Esophagus (tissue), 2 donors: Measurements from ENCODE around the gene HOXB3. TPM values are rescaled to one million over a fixed set of nuclear protein-coding genes. Genes with fewer than 3 reads are reported as not detected.

Experiments
- H3K27ac ChIP-seq, 2 donors: one replicate each; pipeline ENCODE4 v1.5.1; 2013; ENCODE audit warnings: low read depth in 2 of 2, mild to moderate bottlenecking in 2 of 2, inconsistent platforms in 1 of 2, low read length in 1 of 2, moderate library complexity in 1 of 2
- H3K27me3 ChIP-seq, 2 donors: one replicate each; pipeline ENCODE4 v1.6.1; 2013; ENCODE audit warnings: low read length in 2 of 2, control low read depth in 1 of 2, mild to moderate bottlenecking in 1 of 2; ENCODE audit not compliant: insufficient read depth in 2 of 2, control insufficient read depth in 1 of 2
- H3K36me3 ChIP-seq, 2 donors: one replicate each; pipeline ENCODE4 v1.6.1; 2013; ENCODE audit warnings: low read length in 1 of 2; ENCODE audit not compliant: control insufficient read depth in 2 of 2, insufficient read depth in 2 of 2
- H3K4me1 ChIP-seq, 2 donors: one replicate each; pipeline ENCODE4 v1.6.1; 2013; ENCODE audit warnings: low read length in 1 of 2; ENCODE audit not compliant: control insufficient read depth in 2 of 2, insufficient read depth in 2 of 2
- H3K4me3 ChIP-seq, 2 donors: one replicate each; pipeline ENCODE4 v1.5.1; 2013; ENCODE audit warnings: low read length in 2 of 2, mild to moderate bottlenecking in 2 of 2, low read depth in 1 of 2, moderate library complexity in 1 of 2
- H3K9me3 ChIP-seq, 2 donors: one replicate each; pipeline ENCODE4 v1.6.1; 2013; ENCODE audit warnings: mild to moderate bottlenecking in 2 of 2, low read depth in 1 of 2, low read length in 1 of 2, moderate library complexity in 1 of 2; ENCODE audit not compliant: control insufficient read depth in 2 of 2, insufficient read depth in 1 of 2
- WGBS, 2 donors: extraction: QIAGEN DNeasy Blood & Tissue Kit; methylation state at CpG; one replicate each; pipeline ENCODE4 v1.1.7; 2013; 5-methylcytosine and 5-hydroxymethylcytosine counted together
- polyA plus RNA-seq, 2 donors: library from polyadenylated mRNA; stranded (reverse); fragments of 200-250 nt; gene quantifications; one replicate each; pipeline ENCODE4 v1.2.3, GENCODE V29; 2013
- donor health status: healthy with polysubstance abuse.
- donor health status: Bipolar disorder and iron deficiency.

HOXB3 gene
- polyA plus RNA-seq, 2 donors = 6.3 to 12.7 TPM

GRCh38 chr17:48618256-48618896 is 28.3 kb upstream of the HOXB3 start:
- Histone ChIP-seq H3K9me3 (no peaks in the 10 kb centered on the region), H3K4me3 (no peak overlapping the region), H3K27ac (no peak overlapping the region), H3K27me3 (peaks cover 16 to 59% of the 10 kb centered on the region in 2 donors), H3K4me1 (peaks cover 4% of the 10 kb centered on the region in 2 donors), H3K36me3 (no peaks in the 10 kb centered on the region)
- 4% methylated on average over 25 of the region's 25 CpGs for WGBS, 2 donors

DNA sequence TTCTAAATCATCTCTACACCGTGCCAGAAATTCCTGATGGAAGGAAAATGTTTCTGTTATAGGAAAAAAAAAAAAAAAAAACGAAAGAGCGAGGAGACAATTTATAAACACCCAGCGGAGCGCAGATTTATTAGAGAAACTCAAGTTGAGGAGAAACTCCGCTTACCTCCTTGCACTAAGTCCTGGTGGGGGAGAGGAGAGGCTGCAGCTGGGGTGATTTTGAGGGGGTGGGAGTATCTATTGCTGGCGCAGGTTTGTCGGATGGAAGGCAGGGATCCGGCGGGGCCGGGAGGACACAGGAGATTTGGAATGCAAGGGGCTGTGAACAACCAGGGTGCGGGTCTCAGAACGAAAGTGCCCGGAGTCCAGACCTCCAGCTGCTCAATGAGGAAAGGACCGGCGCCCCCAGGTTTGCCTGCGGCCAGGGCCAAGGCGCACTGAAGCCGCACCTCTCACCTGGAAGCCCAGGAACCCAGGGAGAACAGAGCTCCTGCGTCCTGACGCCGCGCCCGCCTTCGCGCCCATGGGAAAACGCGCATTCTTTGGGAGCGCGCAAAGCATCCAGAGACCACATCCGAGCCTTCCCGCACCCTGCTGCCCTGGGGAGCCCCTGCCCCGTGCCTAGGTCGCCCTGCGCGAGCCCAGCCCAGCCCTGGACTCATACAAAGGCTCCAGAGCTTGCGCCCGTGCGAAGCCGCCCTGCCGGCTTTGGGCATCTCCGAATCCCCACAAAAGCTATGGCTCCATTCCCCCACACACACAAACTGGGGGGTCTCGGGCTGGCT is 27.6 kb upstream of the HOXB3 start:
- Histone ChIP-seq H3K36me3 (no peaks in the 10 kb centered on the region), H3K27me3 (peaks cover 16 to 58% of the 10 kb centered on the region in 2 donors), H3K4me1 (peaks cover 4% of the 10 kb centered on the region in 2 donors), H3K9me3 (no peaks in the 10 kb centered on the region), H3K27ac (no peak overlapping the region), H3K4me3 (no peak overlapping the region)
- WGBS, 2 donors = 13 to 18% methylated on average over 35 to 43 of the region's 43 CpGs

- Histone ChIP-seq H3K4me1 (peaks cover 4% of the 10 kb centered on the region in 2 donors), H3K27ac (no peak overlapping the region), H3K4me3 (no peak overlapping the region), H3K27me3 (peaks cover 16 to 61% of the 10 kb centered on the region in 2 donors), H3K36me3 (no peaks in the 10 kb centered on the region), H3K9me3 (no peaks in the 10 kb centered on the region)
- 20 to 27% methylated on average over 15 of the region's 15 CpGs for WGBS, 2 donors
These were observed 26.9 kb upstream of the HOXB3 start for GRCh38 chr17:48616717-48617470.

- no peak overlapping the region for H3K27ac ChIP-seq
- H3K36me3 ChIP-seq = no peaks in the 10 kb centered on the region
- peaks cover 16 to 59% of the 10 kb centered on the region in 2 donors for H3K27me3 ChIP-seq
- no peak overlapping the region for H3K4me3 ChIP-seq
- H3K4me1 ChIP-seq = peaks cover 4% of the 10 kb centered on the region in 2 donors
- H3K9me3 ChIP-seq = no peaks in the 10 kb centered on the region
- WGBS, 2 donors = 23 to 25% methylated on average over 17 of the region's 17 CpGs
These were observed 26.1 kb upstream of the HOXB3 start for GRCh38 chr17:48615963-48616716.

- Histone ChIP-seq H3K36me3 (no peaks in the 10 kb centered on the region), H3K27ac (no peak within 1 kb of the TSS), H3K9me3 (no peaks in the 10 kb centered on the region), H3K4me1 (peaks cover 4 to 8% of the 10 kb centered on the region in 2 donors), H3K27me3 (peaks cover 14 to 59% of the 10 kb centered on the region in 2 donors), H3K4me3 (no peak within 1 kb of the TSS)
- WGBS, 2 donors = 15 to 20% methylated on average over 40 to 41 of the region's 41 CpGs
These were observed 25.3 kb upstream of the HOXB3 start, which contains the start of gene HOXB8 for GRCh38 chr17:48615047-48615962. Gene HOXB8 (minus strand): TSS chr17:48615292. CDS start chr17:48614704, 588 bp downstream.

DNA sequence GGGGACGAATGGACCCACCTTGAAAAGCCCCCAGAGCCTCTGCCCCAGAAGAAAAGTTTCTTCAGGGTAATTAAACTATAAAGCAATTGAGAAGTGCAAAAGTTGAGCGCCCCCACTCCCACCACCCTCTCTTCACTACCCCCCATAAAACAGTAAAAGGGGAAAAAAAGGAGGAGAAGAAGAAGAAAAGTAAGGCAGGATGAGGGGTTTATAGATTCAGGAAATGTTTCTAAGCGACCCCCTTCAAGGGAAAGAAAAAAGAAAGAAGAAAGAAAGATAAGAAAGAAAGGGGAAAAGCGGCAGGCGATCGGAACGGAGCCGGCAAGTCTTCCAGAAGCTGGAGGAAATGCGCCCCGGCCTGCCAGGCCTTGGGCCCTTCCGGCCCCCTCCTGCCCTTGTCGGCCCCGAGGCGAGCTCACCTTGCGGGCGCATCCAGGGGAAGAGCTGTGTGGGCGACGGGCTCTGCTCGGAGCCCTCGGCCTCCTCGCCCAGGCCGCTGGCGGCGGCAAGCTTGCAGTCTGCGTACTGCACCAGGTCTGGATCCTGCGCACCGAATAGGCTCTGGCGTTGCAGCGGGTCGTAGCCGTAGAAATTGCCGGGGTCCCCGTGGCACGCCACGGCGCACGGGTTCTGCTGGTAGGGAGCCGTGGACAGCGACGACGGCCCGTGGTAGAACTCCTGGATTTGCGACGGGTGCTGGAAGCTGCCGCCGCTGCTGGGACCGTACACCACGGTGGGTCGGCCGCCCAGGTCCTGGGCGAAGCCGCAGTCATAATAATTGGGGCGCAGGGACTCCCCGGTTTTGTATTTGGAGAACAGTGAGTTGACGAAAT is 24.0 kb upstream of the HOXB3 start:
- Histone ChIP-seq H3K4me1 (peaks cover 6 to 11% of the 10 kb centered on the region in 2 donors), H3K27ac (no peak overlapping the region), H3K27me3 (peaks cover 14 to 63% of the 10 kb centered on the region in 2 donors), H3K36me3 (no peaks in the 10 kb centered on the region), H3K4me3 (no peak overlapping the region), H3K9me3 (no peaks in the 10 kb centered on the region)
- WGBS, 2 donors = 7% methylated on average over 52 to 55 of the region's 55 CpGs

DNA sequence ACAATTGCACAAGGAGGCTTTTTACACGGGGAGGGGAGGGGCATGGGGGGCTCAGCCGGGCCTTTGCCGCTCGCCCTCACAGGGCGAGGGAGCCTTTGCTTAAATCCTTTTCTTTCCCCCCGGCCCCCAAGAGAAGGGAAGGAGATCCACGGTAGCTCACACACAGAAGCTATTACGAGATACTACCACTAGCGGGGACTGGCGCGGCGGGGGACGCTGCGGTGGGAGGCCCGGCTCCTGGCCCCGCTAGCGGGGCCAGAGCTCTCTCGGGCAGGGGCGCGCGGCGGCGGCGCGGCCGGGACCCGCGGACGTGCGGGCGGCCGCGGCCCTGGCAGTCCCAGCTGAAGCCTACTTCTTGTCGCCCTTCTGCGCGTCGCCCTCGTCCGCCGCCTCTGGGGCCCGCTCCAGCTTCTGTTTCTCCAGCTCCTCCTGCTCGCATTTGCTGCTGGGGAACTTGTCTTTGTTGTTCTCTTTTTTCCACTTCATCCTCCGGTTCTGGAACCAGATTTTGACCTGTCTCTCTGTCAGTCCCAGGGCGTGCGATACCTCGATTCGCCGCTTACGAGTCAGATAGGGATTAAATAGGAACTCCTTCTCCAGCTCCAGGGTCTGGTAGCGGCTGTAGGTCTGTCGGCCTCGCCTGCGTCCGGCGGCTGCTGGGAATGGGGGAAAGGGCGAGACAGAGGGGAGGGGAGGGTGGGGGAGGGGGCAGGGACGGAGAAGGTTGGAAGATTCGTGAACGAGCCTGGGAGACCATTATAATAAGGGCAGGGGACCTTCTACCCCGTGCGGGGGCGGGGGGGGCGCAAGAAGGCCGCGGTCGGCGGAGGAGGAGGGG is 23.0 kb upstream of the HOXB3 start:
- H3K27ac ChIP-seq = no peak overlapping the region
- H3K27me3 ChIP-seq = peaks cover 14 to 60% of the 10 kb centered on the region in 2 donors
- no peaks in the 10 kb centered on the region for H3K9me3 ChIP-seq
- H3K4me3 ChIP-seq = peak overlapping the region in 1 of 2 donors; percentile 16
- peaks cover 6 to 11% of the 10 kb centered on the region in 2 donors for H3K4me1 ChIP-seq
- WGBS, 2 donors = 3 to 4% methylated on average over 65 to 67 of the region's 67 CpGs
- no peaks in the 10 kb centered on the region for H3K36me3 ChIP-seq
